Measurements from ENCODE around the gene SLC25A18.

DNA sequence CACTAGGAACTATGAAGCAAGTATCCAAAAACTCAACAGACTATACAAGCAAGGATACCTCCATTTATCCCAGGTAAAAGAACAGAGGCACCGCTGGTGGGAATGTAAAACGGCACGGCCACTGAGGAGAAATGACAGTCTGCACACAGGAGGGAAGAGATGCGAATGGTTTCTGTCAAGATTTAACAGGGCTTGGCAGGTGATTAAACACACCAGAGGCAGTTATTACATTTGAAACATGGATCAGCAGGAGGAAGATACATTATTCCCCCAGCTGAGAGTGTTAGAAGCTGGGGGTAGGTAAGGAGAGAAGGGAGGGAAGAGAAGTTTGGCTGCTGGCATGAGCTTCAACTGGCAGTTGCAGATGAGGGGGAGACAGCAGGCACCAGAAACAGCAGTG, 35.0 kb downstream of the SLC25A18 start:
- TF ChIP-seq, protein P1, sequence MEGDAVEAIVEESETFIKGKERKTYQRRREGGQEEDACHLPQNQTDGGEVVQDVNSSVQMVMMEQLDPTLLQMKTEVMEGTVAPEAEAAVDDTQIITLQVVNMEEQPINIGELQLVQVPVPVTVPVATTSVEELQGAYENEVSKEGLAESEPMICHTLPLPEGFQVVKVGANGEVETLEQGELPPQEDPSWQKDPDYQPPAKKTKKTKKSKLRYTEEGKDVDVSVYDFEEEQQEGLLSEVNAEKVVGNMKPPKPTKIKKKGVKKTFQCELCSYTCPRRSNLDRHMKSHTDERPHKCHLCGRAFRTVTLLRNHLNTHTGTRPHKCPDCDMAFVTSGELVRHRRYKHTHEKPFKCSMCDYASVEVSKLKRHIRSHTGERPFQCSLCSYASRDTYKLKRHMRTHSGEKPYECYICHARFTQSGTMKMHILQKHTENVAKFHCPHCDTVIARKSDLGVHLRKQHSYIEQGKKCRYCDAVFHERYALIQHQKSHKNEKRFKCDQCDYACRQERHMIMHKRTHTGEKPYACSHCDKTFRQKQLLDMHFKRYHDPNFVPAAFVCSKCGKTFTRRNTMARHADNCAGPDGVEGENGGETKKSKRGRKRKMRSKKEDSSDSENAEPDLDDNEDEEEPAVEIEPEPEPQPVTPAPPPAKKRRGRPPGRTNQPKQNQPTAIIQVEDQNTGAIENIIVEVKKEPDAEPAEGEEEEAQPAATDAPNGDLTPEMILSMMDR (IDR thresholded peaks at IDR 0.05): no peak
- no peak for TF ChIP-seq POLR2A (IDR thresholded peaks at IDR 0.05)
